Subcutaneous preadipocyte (primary cell): Measurements from ENCODE around the gene OBSL1. TPM values are rescaled to one million over a fixed set of nuclear protein-coding genes. Genes with fewer than 3 reads are reported as not detected.

Experiments used
- small RNA-seq: library from RNA; depleted of rRNA; stranded (forward); fragments of <200 nt; gene quantifications from one replicate; pipeline ENCODE3, GENCODE V24; 2012
- total RNA-seq: library from RNA; depleted of rRNA; stranded (reverse); fragments of >200 nt; gene quantifications from 2 replicates; pipeline ENCODE4 v1.2.3, GENCODE V29; 2012

The OBSL1 gene
- total RNA-seq: 26.0 and 37.5 TPM in 2 replicates

DNA sequence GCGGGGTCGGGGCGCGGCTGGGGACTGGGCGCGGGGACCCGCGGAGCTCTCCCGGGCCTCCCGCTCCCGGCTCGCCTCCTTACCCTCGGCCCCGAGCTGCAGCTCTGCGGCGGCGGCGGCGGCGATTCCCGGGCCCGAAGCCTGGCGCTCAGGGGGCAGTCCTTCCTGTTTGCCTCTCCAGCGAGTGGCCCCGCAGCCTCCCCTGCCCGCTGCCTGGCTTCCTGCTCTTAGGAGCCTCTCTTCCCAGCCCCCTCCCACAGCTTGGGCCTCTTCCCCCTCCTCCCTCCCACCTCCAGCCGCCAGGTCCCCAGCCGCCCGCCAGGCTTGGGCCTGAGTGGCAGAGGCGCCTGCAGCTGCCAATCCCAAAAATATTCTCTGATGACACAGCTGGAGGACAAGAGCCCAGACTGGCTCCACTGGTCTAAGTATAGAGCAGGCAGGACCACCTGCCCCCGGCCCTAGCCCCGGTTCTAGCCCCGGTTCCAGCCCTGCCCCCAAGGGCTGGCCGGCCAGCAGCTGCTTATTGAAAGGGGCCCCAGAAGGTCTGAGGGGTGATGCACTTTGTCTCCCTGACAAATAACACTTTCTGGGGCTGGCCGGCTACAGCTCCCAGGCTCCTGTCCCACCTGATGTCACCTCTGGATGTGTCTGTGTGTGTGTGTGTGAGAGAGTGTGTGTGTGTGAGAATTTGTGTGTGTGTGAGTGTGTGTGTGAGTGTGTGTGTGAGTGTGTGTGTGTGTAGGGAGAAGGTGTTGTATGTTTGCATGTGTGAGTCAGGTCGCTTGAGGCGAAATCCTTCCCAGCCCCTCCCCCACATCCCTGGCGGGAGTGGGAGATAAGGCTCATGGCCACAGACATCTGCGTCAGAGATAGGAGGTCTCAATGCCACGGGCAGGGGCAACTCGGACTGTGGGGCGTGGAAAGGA, at the start of gene OBSL1:
OBSL1 (minus strand) TSS at position 229 of the 926 bp plus-strand sequence. CDS start 307 bp downstream, outside the sequence.

GRCh38 chr2:219597552-219598307, 26.4 kb upstream of the OBSL1 start, which contains the start of gene STK11IP:
Gene STK11IP, plus strand, starts transcription at chr2:219597857. Its CDS starts 263 bp downstream, at chr2:219598120.

GRCh38 chr2:219572237-219573001, 1.1 kb upstream of the OBSL1 start, which contains the start of gene INHA:
Gene INHA, plus strand, starts transcription at chr2:219572310. Its CDS starts 65 bp downstream, at chr2:219572375.

DNA sequence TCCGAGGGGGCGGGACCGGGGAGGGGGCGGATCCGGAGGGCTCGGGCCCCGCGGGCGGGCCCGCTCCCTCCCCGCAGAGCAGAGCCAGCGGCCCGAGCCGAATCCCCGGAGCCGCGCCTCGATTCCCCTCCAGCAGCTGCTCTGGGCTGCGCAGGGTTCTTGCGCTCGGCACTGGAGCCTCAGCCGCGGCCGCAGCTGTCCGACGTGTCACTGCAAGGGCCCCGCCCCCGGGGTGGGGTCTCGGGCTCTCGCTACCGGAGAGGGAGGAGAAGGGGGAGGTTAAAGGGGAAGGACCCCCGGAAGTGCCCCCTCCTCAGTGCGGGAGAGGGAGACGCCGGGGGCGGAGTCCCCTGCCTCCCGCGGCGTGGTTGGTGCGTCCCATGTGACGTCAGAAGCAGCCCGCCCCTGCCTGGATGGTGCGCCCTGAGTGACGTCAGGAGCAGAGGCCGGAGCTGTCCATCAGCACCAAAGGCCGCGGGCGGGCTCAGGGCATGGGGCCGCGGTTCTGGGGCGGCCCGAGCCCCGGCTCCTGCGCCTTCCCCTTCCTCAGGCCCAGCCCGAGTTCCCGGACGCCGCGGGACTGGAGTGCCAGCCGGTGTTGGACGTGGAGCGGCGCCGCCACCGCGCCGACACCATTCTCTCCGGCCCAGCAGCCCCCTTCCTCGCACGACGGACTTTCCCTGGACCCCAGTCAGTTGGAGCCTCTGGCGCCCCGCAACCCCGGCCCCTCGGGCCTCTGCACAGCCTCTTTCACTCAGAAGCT, 27.6 kb downstream of the OBSL1 start, which contains the start of the genes CHPF and TMEM198:
CHPF (minus strand) TSS at position 214 of the 763 bp plus-strand sequence. CDS start 271 bp downstream, outside the sequence.
TMEM198 (plus strand) TSS at position 433 of the 763 bp plus-strand sequence. CDS start 700 bp downstream, outside the sequence.

DNA sequence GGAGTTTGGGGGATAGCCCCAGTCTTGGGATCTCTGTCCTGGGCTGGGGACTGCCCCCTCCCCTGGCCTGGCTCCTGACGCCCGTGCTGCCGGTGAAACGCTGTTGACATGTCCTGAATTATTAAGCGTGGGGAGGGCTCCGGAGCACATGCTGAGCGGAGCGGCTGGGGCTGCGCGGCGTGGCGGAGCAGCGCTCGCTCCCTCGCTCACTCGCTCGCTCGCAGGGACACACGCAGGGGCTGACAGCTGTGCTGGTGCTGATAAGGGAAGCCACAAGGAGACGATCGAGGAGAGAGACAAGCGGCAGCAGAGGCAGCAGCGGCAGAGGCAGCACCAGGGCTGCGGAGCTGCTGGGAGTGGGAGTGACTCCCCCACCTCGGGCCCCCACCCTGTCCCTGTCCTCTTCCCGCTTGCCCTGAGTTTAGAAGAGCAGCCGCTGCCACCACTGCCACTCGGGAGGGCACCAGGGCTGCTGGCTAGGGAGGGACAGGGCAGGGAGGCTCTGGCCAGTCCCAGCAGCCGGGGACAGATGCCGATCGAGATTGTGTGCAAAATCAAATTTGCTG, 57.1 kb downstream of the OBSL1 start, which contains the start of gene ASIC4:
ASIC4 (plus strand) TSS at position 287 of the 566 bp plus-strand sequence; CDS start at position 530, 243 bp downstream.

Small RNA genes lying within 50 kb of the gene (small RNA-seq; reads per million reads assigned to genes)
- gene MIR3132 (not detected), gene RN7SKP213 (not detected)

Other genes starting within 250 kb of the OBSL1 start
- gene RESP18, start 238.8 kb downstream of the OBSL1 start, total RNA-seq: not detected in 2 replicates
- gene DNPEP, start 183.6 kb downstream of the OBSL1 start, total RNA-seq: 63.9 and 69.4 TPM in 2 replicates
- 0.39 and 0.73 TPM in 2 replicates for gene DES, start 153.2 kb downstream of the OBSL1 start, total RNA-seq
- 11.5 and 15.4 TPM in 2 replicates for gene SPEG, start 136.7 kb downstream of the OBSL1 start, total RNA-seq
- gene GMPPA, start 72.6 kb downstream of the OBSL1 start, total RNA-seq: 43.7 and 51.2 TPM in 2 replicates
- gene ASIC4, start 57.1 kb downstream of the OBSL1 start, total RNA-seq: under 0.01 TPM in 1 of 2 replicates, not detected in the other
- 60.4 and 92.6 TPM in 2 replicates for gene CHPF, start 27.7 kb downstream of the OBSL1 start, total RNA-seq
- 1.2 and 3.3 TPM in 2 replicates for gene TMEM198, start 27.5 kb downstream of the OBSL1 start, total RNA-seq
- 0.20 and 0.37 TPM in 2 replicates for gene INHA, start 771 bp upstream of the OBSL1 start, total RNA-seq
- gene STK11IP, start 26.3 kb upstream of the OBSL1 start, total RNA-seq: 15.1 and 19.5 TPM in 2 replicates
- 0.98 and 2.9 TPM in 2 replicates for gene SLC4A3, start 56.1 kb upstream of the OBSL1 start, total RNA-seq